GM19035 (cell line): ENCODE measurements around the gene WNT3.

ENCODE experiments used
- ATAC-seq: cut with Tn5 transposase; IDR thresholded peaks from one replicate; pipeline ENCODE4 v1.9.1; 2021; ENCODE audit not compliant: unreplicated experiment

The WNT3 gene

GRCh38 chr17:46837521-46837920 is 19.0 kb upstream of the WNT3 start:
- no peak for ATAC-seq

GRCh38 chr17:46836500-46836899 is 18.0 kb upstream of the WNT3 start:
- no peak for ATAC-seq

GRCh38 chr17:46834846-46835245 is 16.4 kb upstream of the WNT3 start:
- ATAC-seq = no peak

- ATAC-seq = no peak
Measured at GRCh38 chr17:46833840-46834208, 15.3 kb upstream of the WNT3 start.

GRCh38 chr17:46832945-46833839 is 14.7 kb upstream of the WNT3 start:
- ATAC-seq = no peak

GRCh38 chr17:46832331-46832821 is 13.9 kb upstream of the WNT3 start:
- ATAC-seq = no peak

- no peak for ATAC-seq
Measured at GRCh38 chr17:46831573-46832330, 13.3 kb upstream of the WNT3 start.

- no peak for ATAC-seq
Measured at GRCh38 chr17:46827274-46827673, 8.8 kb upstream of the WNT3 start.

GRCh38 chr17:46826116-46826515 is 7.6 kb upstream of the WNT3 start:
- no peak for ATAC-seq

- ATAC-seq = no peak
Measured at GRCh38 chr17:46823657-46824056, 5.2 kb upstream of the WNT3 start.

- no peak for ATAC-seq
Measured at GRCh38 chr17:46822388-46822921, 4.0 kb upstream of the WNT3 start.

- no peak for ATAC-seq
Measured at GRCh38 chr17:46821482-46822387, 3.2 kb upstream of the WNT3 start.

- no peak for ATAC-seq
Measured at GRCh38 chr17:46820592-46821450, 2.3 kb upstream of the WNT3 start.

- no peak for ATAC-seq
Measured at GRCh38 chr17:46819906-46820351, 1.4 kb upstream of the WNT3 start.

GRCh38 chr17:46818929-46819859 is 702 bp upstream of the WNT3 start:
- ATAC-seq = no peak

- ATAC-seq = no peak
Measured at GRCh38 chr17:46817901-46818209, 637 bp downstream of the WNT3 start.

- ATAC-seq = no peak
Measured at GRCh38 chr17:46817151-46817900, 1.2 kb downstream of the WNT3 start.
